B cell (primary cell): ENCODE data around the gene SLC39A8. TPM values are rescaled to one million over a fixed set of nuclear protein-coding genes. Genes with fewer than 3 reads are reported as not detected.

Experiments
- ATAC-seq: fragments of 200-7000 bp; cut with Tn5 transposase; one replicate; pipeline ENCODE4 v1.10.0; 2021; ENCODE audit warnings: low read depth, mild to moderate bottlenecking, moderate number of reproducible peaks, moderate library complexity
- CTCF ChIA-PET: fragments of 350-600 bp; sonication (Branson Sonifier 250); formaldehyde crosslinking; loops from one replicate; lab custom pipeline; 2021; ENCODE audit warnings: antibody characterized with exemption, inconsistent platforms; lab: Charles Lee
- POLR2A ChIA-PET: fragments of 350-600 bp; sonication (Branson Sonifier 250); formaldehyde crosslinking; loops from one replicate; lab custom pipeline; 2021; ENCODE audit warnings: antibody characterized with exemption; lab: Charles Lee
- DNase-seq: peaks from one replicate; pipeline ENCODE4 v3.0.0; 2013
- H2AFZ ChIP-seq: 2 replicates; pipeline ENCODE4 v1.6.1; 2012; ENCODE audit warnings: mild to moderate bottlenecking, low read depth, low read length; ENCODE audit not compliant: insufficient read depth, poor library complexity, severe bottlenecking
- H3K27ac ChIP-seq, 2 donors: 1 replicate in 1 of 2; 2 replicates in 1 of 2; pipeline ENCODE4 v1.5.1; 2012 to 2013; ENCODE audit warnings: low read length in 2 of 2, mild to moderate bottlenecking in 2 of 2, moderate library complexity in 1 of 2
- H3K27me3 ChIP-seq, 4 experiments: fragments of 200-600 bp in 1 of 4; sonication (generic) in 1 of 4; replicated peaks in 1 of 4; 1 replicate in 2 of 4; 2 replicates in 2 of 4; pipeline versions ENCODE4 v1.6.1 to v1.7.0; 2013 to 2016; ENCODE audit warnings: low read length in 3 of 4, mild to moderate bottlenecking in 2 of 4, mixed read lengths in 1 of 4, moderate library complexity in 1 of 4; ENCODE audit not compliant: insufficient read depth in 4 of 4, control insufficient read depth in 3 of 4; ENCODE audit errors: control extremely low read depth in 1 of 4
- H3K36me3 ChIP-seq, 2 experiments: replicated peaks in 1 of 2; 1 replicate in 1 of 2; 2 replicates in 1 of 2; pipeline versions ENCODE4 v1.6.1 to v1.7.1; 2013; ENCODE audit warnings: low read length in 1 of 2; ENCODE audit not compliant: insufficient read depth in 2 of 2, control insufficient read depth in 1 of 2; ENCODE audit errors: control extremely low read depth in 1 of 2, extremely low read depth in 1 of 2
- H3K4me1 ChIP-seq, 2 donors: fragments of 200-600 bp in 1 of 2; sonication (generic) in 1 of 2; 1 replicate in 1 of 2; 2 replicates in 1 of 2; pipeline versions ENCODE4 v1.5.1 to v1.6.1; 2013 to 2017; ENCODE audit warnings: low read length in 2 of 2; ENCODE audit not compliant: control insufficient read depth in 2 of 2, insufficient read depth in 2 of 2
- H3K4me2 ChIP-seq: replicated peaks from 2 replicates; pipeline ENCODE3; 2012; ENCODE audit warnings: mild to moderate bottlenecking, low read depth, low read length; ENCODE audit not compliant: poor library complexity, severe bottlenecking
- H3K4me3 ChIP-seq, 5 experiments: fragments of 200-600 bp in 1 of 5; sonication (generic) in 1 of 5; 1 replicate in 3 of 5; 2 replicates in 2 of 5; pipeline versions ENCODE4 v1.5.1 to v1.7.0; 2011 to 2016; ENCODE audit warnings: low read length in 4 of 5, mild to moderate bottlenecking in 4 of 5, low read depth in 2 of 5, control low read depth in 1 of 5, moderate library complexity in 1 of 5; ENCODE audit not compliant: insufficient read depth in 1 of 5; ENCODE audit errors: control extremely low read depth in 1 of 5, extremely low read depth in 1 of 5
- H3K79me2 ChIP-seq: fragments of 200-600 bp; sonication (generic); one replicate; pipeline ENCODE4 v1.6.0; 2016; ENCODE audit warnings: low read length; ENCODE audit not compliant: control insufficient read depth, insufficient read depth
- H3K9ac ChIP-seq: fragments of 200-600 bp; sonication (generic); 2 replicates; pipeline ENCODE4 v1.6.1; 2017; ENCODE audit warnings: mild to moderate bottlenecking, low read length, moderate library complexity
- H3K9me3 ChIP-seq, 3 donors: one replicate each; pipeline versions ENCODE4 v1.6.1 to v1.7.1; 2013; ENCODE audit warnings: low read length in 2 of 3; ENCODE audit not compliant: control insufficient read depth in 2 of 3, insufficient read depth in 1 of 3; ENCODE audit errors: control extremely low read depth in 1 of 3
- H4K20me1 ChIP-seq: 2 replicates; pipeline ENCODE4 v1.6.0; 2012; ENCODE audit warnings: mild to moderate bottlenecking, low read length; ENCODE audit not compliant: insufficient read depth, control insufficient read depth, poor library complexity, severe bottlenecking
- H3K27ac Mint-ChIP-seq: one replicate; pipeline ENCODE4 v1.8.0; 2021; ENCODE audit warnings: mixed read lengths
- H3K27me3 Mint-ChIP-seq: one replicate; pipeline ENCODE4 v1.8.0; 2021; ENCODE audit warnings: mixed read lengths
- H3K4me1 Mint-ChIP-seq: one replicate; pipeline ENCODE4 v1.8.0; 2021; ENCODE audit warnings: mixed read lengths
- H3K4me3 Mint-ChIP-seq: one replicate; pipeline ENCODE4 v1.8.0; 2021; ENCODE audit warnings: mixed read lengths
- H3K9me3 Mint-ChIP-seq: one replicate; pipeline ENCODE4 v1.8.0; 2022; ENCODE audit warnings: mixed read lengths; ENCODE audit not compliant: insufficient read depth
- EZH2 ChIP-seq: IDR thresholded peaks from 2 replicates; pipeline ENCODE4 v1.6.1; 2012; ENCODE audit warnings: borderline replicate concordance, low read depth, mild to moderate bottlenecking, moderate library complexity, low read length; ENCODE audit not compliant: insufficient read depth, poor library complexity, severe bottlenecking
- WGBS: methylation state at CpG from one replicate; pipeline ENCODE4 v1.1.5; 2013; ENCODE audit warnings: missing lambda C conversion rate; ENCODE audit not compliant: insufficient coverage; 5-methylcytosine and 5-hydroxymethylcytosine counted together
- intact Hi-C: fragments of 100-400 bp; cut with micrococcal nuclease; formaldehyde crosslinking; loops from one replicate; pipeline ENCODE4 v1.10.0; 2022
- polyA plus RNA-seq: library from polyadenylated mRNA; depleted of rRNA; stranded (reverse); fragments of >200 nt; gene quantifications from 2 replicates; pipeline ENCODE4 v1.2.3, GENCODE V29; 2012
- total RNA-seq, 2 donors: library from RNA; stranded (reverse); fragments of 120-200 nt in 1 of 2; gene quantifications; 1 replicate in 1 of 2; 2 replicates in 1 of 2; pipeline versions ENCODE4 v1.2.3 to v1.2.4, GENCODE V29; 2013 to 2022
- TF ChIP-seq, protein P1 (sequence below): fragments of 200-600 bp; IDR thresholded peaks from one replicate; pipeline ENCODE4 v1.8.0; 2022; ENCODE audit warnings: antibody characterized with exemption, mild to moderate bottlenecking

The SLC39A8 gene
- total and polyA plus RNA-seq, 2 donors (not counting 1 experiment from before 2014, with no cell fraction given): 2.4 to 8.4 TPM

DNA sequence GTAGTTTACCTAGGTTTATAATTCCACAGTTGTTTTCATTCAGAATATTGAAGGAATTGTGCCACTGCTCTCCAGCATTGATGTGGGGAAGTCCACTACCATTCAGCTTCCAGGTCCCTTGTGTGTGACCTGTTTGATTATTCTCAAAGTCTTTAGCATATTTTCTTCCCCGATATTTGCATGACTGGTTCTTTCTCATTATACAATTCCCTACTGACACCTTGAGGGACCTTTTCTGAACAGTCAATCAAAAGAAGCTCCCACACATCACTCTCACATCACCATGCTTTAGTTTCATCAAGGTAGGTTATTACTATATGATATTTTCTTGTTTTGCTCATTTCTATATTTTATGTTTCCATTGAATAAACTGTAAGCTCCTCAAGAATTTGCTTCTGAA lies 44.1 kb downstream of the SLC39A8 start:
- Histone ChIP-seq H3K27ac (no peak overlapping the region), H3K27me3 (no peaks in the 10 kb centered on the region), H2AFZ (no peak overlapping the region), H3K4me3 (no peak overlapping the region), H3K4me1 (peaks cover 5% of the 10 kb centered on the region in 2 donors), H4K20me1 (no peaks in the 10 kb centered on the region), H3K79me2 (no peaks in the 10 kb centered on the region), H3K9me3 (no peaks in the 10 kb centered on the region), H3K4me2 (no peak overlapping the region), H3K9ac (no peak overlapping the region), H3K36me3 (peaks cover 0 to 3% of the 10 kb centered on the region in 2 experiments)
- no peak overlapping the region for H3K27ac Mint-ChIP-seq
- H3K27me3 Mint-ChIP-seq: no peaks in the 10 kb centered on the region
- H3K9me3 Mint-ChIP-seq: no peaks in the 10 kb centered on the region
- intact Hi-C loops: no loop called here
- DNase-seq (no peak), ATAC-seq (no peak)
- peaks cover 9% of the 10 kb centered on the region for H3K4me1 Mint-ChIP-seq
- no peak overlapping the region for H3K4me3 Mint-ChIP-seq
- no CpG with 5 or more reads among the region's 1 CpG for WGBS
- ChIA-PET POLR2A (no interaction called here), CTCF (no interaction called here)
- TF ChIP-seq EZH2: no peak
- TF ChIP-seq, protein P1, sequence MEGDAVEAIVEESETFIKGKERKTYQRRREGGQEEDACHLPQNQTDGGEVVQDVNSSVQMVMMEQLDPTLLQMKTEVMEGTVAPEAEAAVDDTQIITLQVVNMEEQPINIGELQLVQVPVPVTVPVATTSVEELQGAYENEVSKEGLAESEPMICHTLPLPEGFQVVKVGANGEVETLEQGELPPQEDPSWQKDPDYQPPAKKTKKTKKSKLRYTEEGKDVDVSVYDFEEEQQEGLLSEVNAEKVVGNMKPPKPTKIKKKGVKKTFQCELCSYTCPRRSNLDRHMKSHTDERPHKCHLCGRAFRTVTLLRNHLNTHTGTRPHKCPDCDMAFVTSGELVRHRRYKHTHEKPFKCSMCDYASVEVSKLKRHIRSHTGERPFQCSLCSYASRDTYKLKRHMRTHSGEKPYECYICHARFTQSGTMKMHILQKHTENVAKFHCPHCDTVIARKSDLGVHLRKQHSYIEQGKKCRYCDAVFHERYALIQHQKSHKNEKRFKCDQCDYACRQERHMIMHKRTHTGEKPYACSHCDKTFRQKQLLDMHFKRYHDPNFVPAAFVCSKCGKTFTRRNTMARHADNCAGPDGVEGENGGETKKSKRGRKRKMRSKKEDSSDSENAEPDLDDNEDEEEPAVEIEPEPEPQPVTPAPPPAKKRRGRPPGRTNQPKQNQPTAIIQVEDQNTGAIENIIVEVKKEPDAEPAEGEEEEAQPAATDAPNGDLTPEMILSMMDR: no peak

DNA sequence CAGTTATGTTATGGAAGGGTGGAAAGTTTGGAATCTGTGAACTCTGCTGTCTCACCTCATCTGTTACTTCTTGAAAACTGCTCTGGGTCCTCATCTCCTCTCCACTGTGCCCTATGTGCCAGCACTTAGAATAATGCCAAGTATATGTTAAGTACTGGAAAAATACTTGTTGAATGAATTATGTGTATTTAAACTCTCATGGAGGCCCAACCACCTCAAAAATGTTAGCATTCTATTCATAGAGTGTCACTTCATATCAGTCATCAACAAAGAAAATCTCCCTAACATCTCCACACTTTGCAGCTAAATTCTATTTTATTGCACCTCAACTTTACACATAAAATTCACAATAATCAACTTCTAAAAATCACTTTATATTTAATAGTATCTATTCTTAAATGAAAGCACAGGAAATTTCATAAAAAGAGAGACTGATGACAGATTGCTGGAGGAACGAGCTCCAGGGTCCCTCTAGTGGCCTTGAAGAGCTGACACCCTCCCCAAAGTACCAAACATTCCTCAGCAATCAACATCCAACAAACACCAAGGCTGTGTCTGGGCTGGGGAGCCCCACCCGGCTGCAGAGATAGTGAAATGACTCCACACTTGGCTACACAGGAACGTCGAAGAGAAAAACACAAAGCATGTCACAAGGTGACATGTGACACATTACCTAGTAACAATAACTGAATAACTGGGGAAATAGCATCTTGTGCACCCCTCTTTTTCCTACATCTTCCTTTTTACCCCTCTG lies 45.8 kb downstream of the SLC39A8 start:
- peak; percentile 47 for DNase-seq
- H3K4me2 ChIP-seq: no peak overlapping the region

More for the DNA sequence above, 45.8 kb downstream of the SLC39A8 start:
- Mint-ChIP-seq H3K4me3 (no peak overlapping the region), H3K9me3 (no peaks in the 10 kb centered on the region), H3K27me3 (no peaks in the 10 kb centered on the region), H3K27ac (no peak overlapping the region), H3K4me1 (peaks cover 9% of the 10 kb centered on the region)
- Histone ChIP-seq H3K79me2 (no peaks in the 10 kb centered on the region), H3K9ac (no peak overlapping the region), H3K4me1 (peaks cover 5% of the 10 kb centered on the region in 2 donors), H3K27ac (no peak overlapping the region), H3K27me3 (no peaks in the 10 kb centered on the region), H3K36me3 (peaks cover 0 to 3% of the 10 kb centered on the region in 2 experiments), H3K4me3 (no peak overlapping the region), H3K9me3 (no peaks in the 10 kb centered on the region), H4K20me1 (no peaks in the 10 kb centered on the region), H2AFZ (no peak overlapping the region)
- 49% methylated on average over 3 of the region's 4 CpGs for WGBS
- POLR2A ChIA-PET: interaction anchor here (1.0 kb wide), 1 partner anchor 45 kb away, joined by 4 read pairs; the partner anchor contains the start of gene SLC39A8
- ATAC-seq: peak; percentile 45
- intact Hi-C loops: no loop called here
- TF ChIP-seq EZH2: no peak
- TF ChIP-seq, protein P1: peak; percentile 80
- CTCF ChIA-PET: interaction anchor here (0.7 to 1.6 kb wide), 9 partner anchors 13 to 1112 kb away, joined by 3 to 5 read pairs (median 3); partner anchors contain the start of gene BDH2
